K562 (cell line): Measurements from ENCODE around the gene LHPP. TPM values are rescaled to one million over a fixed set of nuclear protein-coding genes. Genes with fewer than 3 reads are reported as not detected.

Source experiments
- ADNP ChIP-seq: fragments of 200-800 bp; sonication (Bioruptor generic); IDR thresholded peaks from 2 replicates; pipeline ENCODE4 v1.6.1; 2016; ENCODE audit warnings: missing genetic modification characterization, missing compliant biosample characterization
- CAMTA2 ChIP-seq: fragments of 250-450 bp; sonication (Bioruptor Pico); conservative IDR thresholded peaks from 2 replicates; pipeline ENCODE4 v1.5.1; 2022
- CLOCK ChIP-seq: fragments of 250-450 bp; sonication (Bioruptor Pico); IDR thresholded peaks from 2 replicates; pipeline ENCODE4 v1.4.0; 2020; ENCODE audit warnings: mild to moderate bottlenecking, moderate library complexity, borderline replicate concordance
- CREB3L1 ChIP-seq: fragments of 450-650 bp; IDR thresholded peaks from 2 replicates; pipeline ENCODE4 v1.6.1; 2014; ENCODE audit warnings: low read depth, mild to moderate bottlenecking, moderate library complexity, borderline replicate concordance
- HMBOX1 ChIP-seq: sonication (generic); IDR thresholded peaks from 2 replicates; pipeline ENCODE4 v1.6.1; 2016
- LARP7 ChIP-seq: fragments of 450-650 bp; IDR thresholded peaks from 2 replicates; pipeline ENCODE4 v1.6.1; 2016
- MAFF ChIP-seq: IDR thresholded peaks from 2 replicates; pipeline ENCODE4 v1.6.1; 2012; ENCODE audit warnings: low read length, improper control_type of control experiment
- MIER1 ChIP-seq: fragments of 450-650 bp; IDR thresholded peaks from 2 replicates; pipeline ENCODE4 v1.6.1; 2016; ENCODE audit warnings: antibody characterized with exemption, mild to moderate bottlenecking, low read depth
- NR2C2 ChIP-seq, 2 experiments: fragments of 200-800 bp in 1 of 2; sonication (Bioruptor generic) in 1 of 2; sonication (generic) in 1 of 2; formaldehyde crosslinking in 1 of 2; IDR thresholded peaks; 2 replicates each; pipeline versions ENCODE4 v1.6.1 to v1.8.0; 2016 to 2022; ENCODE audit warnings: mild to moderate bottlenecking in 1 of 2, missing compliant biosample characterization in 1 of 2, missing genetic modification characterization in 1 of 2, missing genetic modification reagents in 1 of 2
- NR4A1 ChIP-seq, 2 experiments: fragments of 250-450 bp in 1 of 2; fragments of 450-650 bp in 1 of 2; sonication (Bioruptor Pico) in 1 of 2; IDR thresholded peaks; 2 replicates each; pipeline versions ENCODE4 v1.4.0 to v1.6.1; 2016 to 2020; ENCODE audit warnings: mild to moderate bottlenecking in 2 of 2, missing compliant biosample characterization in 1 of 2, missing genetic modification characterization in 1 of 2, moderate library complexity in 1 of 2
- SLC30A9 ChIP-seq: fragments of 250-450 bp; sonication (Bioruptor Pico); IDR thresholded peaks from 2 replicates; pipeline ENCODE4 v1.8.0; 2022; ENCODE audit warnings: mild to moderate bottlenecking, moderate library complexity
- TSHZ1 ChIP-seq: fragments of 250-450 bp; sonication (Bioruptor Pico); IDR thresholded peaks from 2 replicates; pipeline ENCODE4 v1.4.0; 2020; ENCODE audit warnings: mild to moderate bottlenecking, moderate library complexity
- ZBTB9 ChIP-seq: fragments of 450-650 bp; formaldehyde crosslinking; IDR thresholded peaks from 2 replicates; pipeline ENCODE4 v1.4.0; 2020; ENCODE audit warnings: mild to moderate bottlenecking, moderate library complexity
- ZNF311 ChIP-seq: fragments of 250-450 bp; sonication (Bioruptor Pico); IDR thresholded peaks from 2 replicates; pipeline ENCODE4 v1.4.0; 2020; ENCODE audit warnings: mild to moderate bottlenecking, moderate library complexity
- ZNF436 ChIP-seq: fragments of 250-450, 450-650 bp; sonication (Bioruptor Pico); formaldehyde crosslinking; IDR thresholded peaks from 2 replicates; pipeline ENCODE4 v1.7.0; 2020; ENCODE audit warnings: mild to moderate bottlenecking
- ZNF780A ChIP-seq: fragments of 250-450 bp; sonication (Bioruptor Pico); IDR thresholded peaks from 2 replicates; pipeline ENCODE4 v1.5.0; 2021; ENCODE audit warnings: mild to moderate bottlenecking
- ZZZ3 ChIP-seq: fragments of 450-650 bp; IDR thresholded peaks from 2 replicates; pipeline ENCODE4 v1.6.1; 2016; ENCODE audit warnings: antibody characterized with exemption, mild to moderate bottlenecking, moderate library complexity
- polyA plus RNA-seq, 8 experiments: library from polyadenylated mRNA; depleted of rRNA in 4 of 8; stranded (reverse) in 5 of 8; unstranded in 3 of 8; fragments of >200 nt; fragmentation: Nextera tagmentation in 2 of 8; fragmentation: Illumina TruSeq in 1 of 8; extraction: Ambion mirVana in 2 of 8; extraction: Trizol in 1 of 8; gene quantifications; 2 replicates each; pipeline versions ENCODE4 v1.2.1 to v1.2.3, GENCODE V29; 2011 to 2014; ENCODE audit warnings: inconsistent platforms in 1 of 8, missing spikeins in 1 of 8
- total RNA-seq, 7 experiments: library from RNA; depleted of rRNA in 6 of 7; stranded (reverse); fragments of >200 nt in 6 of 7; fragmentation: Illumina TruSeq in 2 of 7; extraction: Trizol in 2 of 7; gene quantifications; 2 replicates each; pipeline versions ENCODE4 v1.2.1 to v1.2.3, GENCODE V29; 2011 to 2021; ENCODE audit warnings: low replicate concordance in 1 of 7

LHPP gene
- total and polyA plus RNA-seq, 9 of the 15 experiments (the other 6 are each of a cell fraction or from before 2014, with no cell fraction given), result 0.34 to 7.4 (median 3.0) TPM

GRCh38 chr10:124588736-124589490 is 127.3 kb downstream of the LHPP start (continued):
- TF ChIP-seq TSHZ1 (CRISPR knock-in tag) (no peak), MIER1 (no peak), LARP7 (no peak), SLC30A9 (CRISPR knock-in tag) (no peak), ADNP (tag) (no peak), ZNF780A (CRISPR knock-in tag) (no peak), CAMTA2 (no peak), ZNF311 (CRISPR knock-in tag) (no peak), ZNF436 (CRISPR knock-in tag) (no peak), CLOCK (no peak), CREB3L1 (no peak), ZZZ3 (no peak), HMBOX1 (no peak), NR4A1 (CRISPR knock-in tag; IDR thresholded peaks at IDR 0.05) (no peak), NR4A1 (tag; IDR thresholded peaks at IDR 0.05) (no peak), NR2C2 (CRISPR knock-in tag; IDR thresholded peaks at IDR 0.05) (no peak), NR2C2 (tag; IDR thresholded peaks at IDR 0.05) (peak; percentile 89), MAFF (no peak), ZBTB9 (CRISPR knock-in tag) (no peak)
